HS-5 (cell line): Measurements from ENCODE around the gene IFT81.
"Not testable (repeated sequence)": the region's sequence is repeated elsewhere in the genome, so short reads cannot be mapped to it uniquely, and the experiment has no call there.

ENCODE experiments used
- DNase-seq: peaks from one replicate; pipeline ENCODE4 v3.0.0-alpha.2; 2012; ENCODE audit warnings: low read depth

IFT81 gene

GRCh38 chr12:110124269-110124995 lies at the start of gene IFT81:
IFT81 (plus strand) TSS chr12:110124357; CDS start chr12:110127381, 3,024 bp downstream.
- no peak for DNase-seq

- DNase-seq, result no peak
Observed at GRCh38 chr12:110075880-110076279, 48.3 kb upstream of the IFT81 start.

- DNase-seq, result no peak
Observed at GRCh38 chr12:110077800-110078199, 46.4 kb upstream of the IFT81 start.

- DNase-seq, result no peak
Observed at GRCh38 chr12:110079477-110080400, 44.4 kb upstream of the IFT81 start.

GRCh38 chr12:110080410-110080809 lies 43.7 kb upstream of the IFT81 start:
- no peak for DNase-seq

GRCh38 chr12:110084314-110085015 lies 39.7 kb upstream of the IFT81 start:
- DNase-seq, result no peak

GRCh38 chr12:110088216-110088615 lies 35.9 kb upstream of the IFT81 start:
- not testable (repeated sequence) for DNase-seq

GRCh38 chr12:110088936-110089335 lies 35.2 kb upstream of the IFT81 start:
- no peak for DNase-seq

GRCh38 chr12:110090266-110091135 lies 33.7 kb upstream of the IFT81 start:
- DNase-seq, result no peak

- DNase-seq, result no peak
Observed at GRCh38 chr12:110091136-110091711, 32.9 kb upstream of the IFT81 start.

GRCh38 chr12:110093631-110094311 lies 30.4 kb upstream of the IFT81 start:
- no peak for DNase-seq

- DNase-seq, result no peak
Observed at GRCh38 chr12:110100315-110100970, 23.7 kb upstream of the IFT81 start.

GRCh38 chr12:110102255-110102654 lies 21.9 kb upstream of the IFT81 start:
- DNase-seq, result peak; percentile 76

GRCh38 chr12:110104188-110105094 lies 19.7 kb upstream of the IFT81 start:
- DNase-seq, result no peak

GRCh38 chr12:110105159-110105558 lies 19.0 kb upstream of the IFT81 start:
- no peak for DNase-seq

- DNase-seq, result no peak
Observed at GRCh38 chr12:110105986-110106385, 18.2 kb upstream of the IFT81 start.

- no peak for DNase-seq
Observed at GRCh38 chr12:110107369-110108281, 16.5 kb upstream of the IFT81 start.
